H9 (cell line): ENCODE measurements around the gene INTS1. TPM values are rescaled to one million over a fixed set of nuclear protein-coding genes. Genes with fewer than 3 reads are reported as not detected.

Experiments
- DNase-seq: peaks from one replicate; pipeline ENCODE4 v3.0.0-alpha.2; 2017
- H2AFZ ChIP-seq: one replicate; pipeline ENCODE4 v1.6.1; 2013; ENCODE audit warnings: mild to moderate bottlenecking, low read length, control low read depth, moderate library complexity
- H2AK5ac ChIP-seq: 2 replicates; pipeline ENCODE4 v1.6.1; 2013; ENCODE audit warnings: low read length, control low read depth, mixed read lengths; ENCODE audit not compliant: insufficient read length
- H2BK120ac ChIP-seq: one replicate; pipeline ENCODE4 v1.6.1; 2013; ENCODE audit warnings: low read depth, mild to moderate bottlenecking, low read length, control low read depth, inconsistent platforms; ENCODE audit not compliant: poor library complexity, severe bottlenecking
- H2BK12ac ChIP-seq: 2 replicates; pipeline ENCODE4 v1.6.1; 2013; ENCODE audit warnings: low read length, control low read depth, mixed read lengths, low read depth; ENCODE audit not compliant: insufficient read length
- H2BK15ac ChIP-seq: 2 replicates; pipeline ENCODE4 v1.6.1; 2013; ENCODE audit warnings: low read depth, low read length, control low read depth
- H2BK20ac ChIP-seq: one replicate; pipeline ENCODE4 v1.6.1; 2013; ENCODE audit warnings: low read depth, mild to moderate bottlenecking, low read length, control low read depth, inconsistent platforms; ENCODE audit not compliant: poor library complexity, severe bottlenecking
- H2BK5ac ChIP-seq: 2 replicates; pipeline ENCODE4 v1.6.1; 2013; ENCODE audit warnings: low read length, control low read depth, mixed read lengths; ENCODE audit not compliant: insufficient read length
- H3K14ac ChIP-seq: 2 replicates; pipeline ENCODE4 v1.6.1; 2013; ENCODE audit warnings: low read length, control low read depth; ENCODE audit not compliant: insufficient read depth
- H3K18ac ChIP-seq: 2 replicates; pipeline ENCODE4 v1.6.1; 2013; ENCODE audit warnings: low read depth, mild to moderate bottlenecking, mixed read lengths, low read length, control low read depth; ENCODE audit not compliant: insufficient read length
- H3K23ac ChIP-seq: 2 replicates; pipeline ENCODE4 v1.6.1; 2013; ENCODE audit warnings: low read length, control low read depth, mixed read lengths, low read depth; ENCODE audit not compliant: insufficient read length
- H3K23me2 ChIP-seq: 2 replicates; pipeline ENCODE4 v1.6.1; 2013; ENCODE audit warnings: low read depth, mild to moderate bottlenecking, mixed read lengths, low read length, control low read depth; ENCODE audit not compliant: insufficient read length, poor library complexity, severe bottlenecking
- H3K27ac ChIP-seq: 2 replicates; pipeline ENCODE4 v1.5.1; 2013; ENCODE audit warnings: low read length, control low read depth, mixed read lengths, low read depth; ENCODE audit not compliant: insufficient read length
- H3K27me3 ChIP-seq: 2 replicates; pipeline ENCODE4 v1.6.1; 2013; ENCODE audit warnings: low read length, control low read depth, inconsistent platforms; ENCODE audit not compliant: insufficient read depth
- H3K4ac ChIP-seq: 2 replicates; pipeline ENCODE4 v1.6.1; 2013; ENCODE audit warnings: low read depth, mild to moderate bottlenecking, control low read depth, inconsistent platforms, low read length, moderate library complexity
- H3K4me1 ChIP-seq: 2 replicates; pipeline ENCODE4 v1.6.1; 2013; ENCODE audit warnings: low read length, control low read depth, inconsistent platforms; ENCODE audit not compliant: insufficient read depth
- H3K4me2 ChIP-seq: 2 replicates; pipeline ENCODE4 v1.6.1; 2013; ENCODE audit warnings: low read length, control low read depth, mixed read lengths; ENCODE audit not compliant: insufficient read length, insufficient read depth
- H3K56ac ChIP-seq: 2 replicates; pipeline ENCODE4 v1.6.1; 2013; ENCODE audit warnings: low read depth, mild to moderate bottlenecking, mixed read lengths, low read length, control low read depth; ENCODE audit not compliant: insufficient read length
- H3K79me1 ChIP-seq: 2 replicates; pipeline ENCODE4 v1.6.1; 2013; ENCODE audit warnings: low read depth, mild to moderate bottlenecking, moderate library complexity, low read length, control low read depth, inconsistent platforms; ENCODE audit not compliant: insufficient read depth, poor library complexity, severe bottlenecking
- H3K79me2 ChIP-seq: 2 replicates; pipeline ENCODE4 v1.6.1; 2013; ENCODE audit warnings: low read length, control low read depth, inconsistent platforms; ENCODE audit not compliant: insufficient read depth
- H3K9ac ChIP-seq: 2 replicates; pipeline ENCODE4 v1.6.1; 2013; ENCODE audit warnings: low read length, control low read depth, mixed read lengths; ENCODE audit not compliant: insufficient read length; ENCODE audit errors: extremely low read depth
- H3K9me3 ChIP-seq: one replicate; pipeline ENCODE4 v1.6.1; 2013; ENCODE audit warnings: low read depth, low read length, inconsistent platforms; ENCODE audit not compliant: control insufficient read depth
- H3T11ph ChIP-seq: one replicate; pipeline ENCODE4 v1.6.1; 2013; ENCODE audit warnings: mild to moderate bottlenecking, low read length, control low read depth, inconsistent platforms
- H4K20me1 ChIP-seq: one replicate; pipeline ENCODE4 v1.6.1; 2013; ENCODE audit not compliant: control insufficient read depth, insufficient read length, insufficient read depth
- H4K5ac ChIP-seq: 2 replicates; pipeline ENCODE4 v1.6.1; 2013; ENCODE audit warnings: low read depth, mild to moderate bottlenecking, mixed read lengths, low read length, control low read depth; ENCODE audit not compliant: insufficient read length
- H4K8ac ChIP-seq: replicated peaks from 2 replicates; pipeline ENCODE4 v1.6.1; 2013; ENCODE audit warnings: low read length, control low read depth, mixed read lengths, low read depth; ENCODE audit not compliant: insufficient read length
- H4K91ac ChIP-seq: 2 replicates; pipeline ENCODE4 v1.6.1; 2013; ENCODE audit warnings: low read depth, mild to moderate bottlenecking, moderate library complexity, mixed read lengths, low read length, control low read depth; ENCODE audit not compliant: insufficient read length
- H3K27ac Mint-ChIP-seq, 3 experiments: 2 replicates in 2 of 3; 3 replicates in 1 of 3; pipeline ENCODE4 v1.8.0; 2020 to 2021; ENCODE audit warnings: mixed read lengths in 3 of 3, mild to moderate bottlenecking in 1 of 3, moderate library complexity in 1 of 3
- H3K27me3 Mint-ChIP-seq: 2 replicates; pipeline ENCODE4 v1.8.0; 2021; ENCODE audit warnings: low read depth, mild to moderate bottlenecking, moderate library complexity, mixed read lengths
- H3K36me3 Mint-ChIP-seq, 3 experiments: 2 replicates in 2 of 3; 3 replicates in 1 of 3; pipeline ENCODE4 v1.8.0; 2020 to 2021; ENCODE audit warnings: low read depth in 3 of 3, mixed read lengths in 3 of 3; ENCODE audit not compliant: insufficient read depth in 1 of 3
- H3K4me1 Mint-ChIP-seq, 2 experiments: 2 replicates each; pipeline ENCODE4 v1.8.0; 2020; ENCODE audit warnings: mixed read lengths in 2 of 2
- H3K4me3 Mint-ChIP-seq, 2 experiments: 2 replicates in 1 of 2; 3 replicates in 1 of 2; pipeline ENCODE4 v1.8.0; 2020 to 2021; ENCODE audit warnings: mild to moderate bottlenecking in 2 of 2, mixed read lengths in 2 of 2, moderate library complexity in 1 of 2
- H3K9me3 Mint-ChIP-seq, 2 experiments: 2 replicates in 1 of 2; 3 replicates in 1 of 2; pipeline ENCODE4 v1.8.0; 2020; ENCODE audit warnings: mild to moderate bottlenecking in 2 of 2, mixed read lengths in 2 of 2, moderate library complexity in 1 of 2
- CTCF ChIP-seq: fragments of 200-600 bp; sonication (generic); conservative IDR thresholded peaks from 3 replicates; pipeline ENCODE4 v1.8.0; 2021; ENCODE audit warnings: antibody characterized with exemption, mild to moderate bottlenecking
- WGBS: extraction: QIAGEN DNeasy Blood & Tissue Kit; methylation state at CpG from one replicate; pipeline ENCODE4 v1.1.7; 2013; ENCODE audit warnings: missing lambda C conversion rate, low lambda C conversion rate, mixed read lengths; ENCODE audit not compliant: insufficient read length; ENCODE audit errors: extremely low coverage; 5-methylcytosine and 5-hydroxymethylcytosine counted together
- total RNA-seq: library from RNA; stranded (reverse); gene quantifications from 2 replicates; pipeline ENCODE4 v1.2.1, GENCODE V29; 2021

Gene INTS1
- total RNA-seq, 1 experiment from 2014 or later, result 133 TPM

GRCh38 chr7:1530946-1531262 is 26.7 kb upstream of the INTS1 start:
- H3K27me3 ChIP-seq, result no peaks in the 10 kb centered on the region
- no peak overlapping the region for H3K9ac ChIP-seq
- no peak overlapping the region for H4K91ac ChIP-seq
- no peak overlapping the region for H3K4ac ChIP-seq
- H3K79me1 ChIP-seq, result no peaks in the 10 kb centered on the region
- peaks cover 7% of the 10 kb centered on the region; the same call in 1 of the 2 replicates for H3K79me2 ChIP-seq
- no CpG with 5 or more reads among the region's 45 CpGs for WGBS
- H3K4me2 ChIP-seq, result no peak overlapping the region
- H3K23me2 ChIP-seq, result peaks cover 4% of the 10 kb centered on the region
- no peak overlapping the region for H4K5ac ChIP-seq
- no peaks in the 10 kb centered on the region for H4K20me1 ChIP-seq
- H2BK5ac ChIP-seq, result no peak overlapping the region
- H3K4me1 Mint-ChIP-seq, result peaks cover 26% of the 10 kb centered on the region in 2 experiments
- no peak overlapping the region for H3K4me3 Mint-ChIP-seq
- H3T11ph ChIP-seq, result no peak overlapping the region
- H2AFZ ChIP-seq, result no peak overlapping the region
- H3K18ac ChIP-seq, result no peak overlapping the region
- TF ChIP-seq CTCF, result no peak
- no peak overlapping the region for H2BK12ac ChIP-seq
- H2BK15ac ChIP-seq, result no peak overlapping the region
- H3K56ac ChIP-seq, result no peak overlapping the region
- H2BK20ac ChIP-seq, result no peak overlapping the region
- peaks cover 2% of the 10 kb centered on the region; the same call in 1 of the 2 replicates for H3K27me3 Mint-ChIP-seq
- H3K9me3 Mint-ChIP-seq, result no peaks in the 10 kb centered on the region
- no peak overlapping the region for H2BK120ac ChIP-seq
- H3K27ac ChIP-seq, result no peak overlapping the region
- DNase-seq, result no peak
- no peak overlapping the region for H3K14ac ChIP-seq
- no peak overlapping the region for H3K27ac Mint-ChIP-seq
- no peaks in the 10 kb centered on the region for H3K9me3 ChIP-seq
- no peaks in the 10 kb centered on the region for H3K36me3 Mint-ChIP-seq
- H3K23ac ChIP-seq, result no peak overlapping the region
- no peak overlapping the region for H4K8ac ChIP-seq
- H3K4me1 ChIP-seq, result peaks cover 3% of the 10 kb centered on the region; the same call in 1 of the 2 replicates
- H2AK5ac ChIP-seq, result no peak overlapping the region
